ENCODE data around the gene PTPRD.

The PTPRD gene

DNA sequence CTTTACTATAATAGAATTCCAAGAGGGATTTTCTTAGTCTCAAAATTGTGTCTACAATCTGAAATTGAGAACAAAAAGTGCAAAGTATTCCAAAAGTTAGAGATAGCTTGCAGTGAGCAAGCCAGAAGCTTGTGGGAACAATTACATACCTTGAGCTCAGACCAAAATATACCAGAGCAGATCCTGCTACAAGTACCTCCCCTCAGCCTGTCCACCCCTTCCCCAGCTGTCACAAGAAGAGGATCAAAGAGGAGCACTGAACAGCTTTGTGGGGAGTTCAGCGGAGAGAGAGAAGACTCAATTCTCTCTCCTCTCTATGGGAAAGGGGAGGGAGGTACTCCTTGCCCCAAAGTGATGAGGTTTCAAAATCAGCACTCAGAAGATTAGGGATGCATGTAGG, 1944.1 kb downstream of the PTPRD start:
- TF ChIP-seq, protein P1, sequence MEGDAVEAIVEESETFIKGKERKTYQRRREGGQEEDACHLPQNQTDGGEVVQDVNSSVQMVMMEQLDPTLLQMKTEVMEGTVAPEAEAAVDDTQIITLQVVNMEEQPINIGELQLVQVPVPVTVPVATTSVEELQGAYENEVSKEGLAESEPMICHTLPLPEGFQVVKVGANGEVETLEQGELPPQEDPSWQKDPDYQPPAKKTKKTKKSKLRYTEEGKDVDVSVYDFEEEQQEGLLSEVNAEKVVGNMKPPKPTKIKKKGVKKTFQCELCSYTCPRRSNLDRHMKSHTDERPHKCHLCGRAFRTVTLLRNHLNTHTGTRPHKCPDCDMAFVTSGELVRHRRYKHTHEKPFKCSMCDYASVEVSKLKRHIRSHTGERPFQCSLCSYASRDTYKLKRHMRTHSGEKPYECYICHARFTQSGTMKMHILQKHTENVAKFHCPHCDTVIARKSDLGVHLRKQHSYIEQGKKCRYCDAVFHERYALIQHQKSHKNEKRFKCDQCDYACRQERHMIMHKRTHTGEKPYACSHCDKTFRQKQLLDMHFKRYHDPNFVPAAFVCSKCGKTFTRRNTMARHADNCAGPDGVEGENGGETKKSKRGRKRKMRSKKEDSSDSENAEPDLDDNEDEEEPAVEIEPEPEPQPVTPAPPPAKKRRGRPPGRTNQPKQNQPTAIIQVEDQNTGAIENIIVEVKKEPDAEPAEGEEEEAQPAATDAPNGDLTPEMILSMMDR (IDR thresholded peaks at IDR 0.05; ENCODE audit: insufficient read depth, low read length, poor library complexity, severe bottlenecking) = no peak
- no peak for TF ChIP-seq EZH2phosphoT487 (conservative IDR thresholded peaks at IDR 0.05; ENCODE audit: low read length)
- Histone ChIP-seq H3K9me3 (ENCODE audit: insufficient read depth, low read length) (no peaks in the 10 kb centered on the region), H3K79me2 (ENCODE audit: insufficient read depth, low read length) (no peaks in the 10 kb centered on the region), H3K27me3 (ENCODE audit: low read length) (no peaks in the 10 kb centered on the region), H3K36me3 (ENCODE audit: low read length) (no peaks in the 10 kb centered on the region), H3F3A (ENCODE audit: insufficient read depth) (no peaks in the 10 kb centered on the region), H3K27ac (ENCODE audit: low read depth, low read length) (no peak overlapping the region), H2AFZ (ENCODE audit: low read depth, low read length, severe bottlenecking) (no peak overlapping the region), H3K4me2 (ENCODE audit: low read depth, low read length, poor library complexity, severe bottlenecking) (no peak overlapping the region), H3K9me2 (replicated peaks; ENCODE audit: insufficient read depth, low read length) (no peaks in the 10 kb centered on the region), H4K20me1 (ENCODE audit: low read depth, low read length) (no peaks in the 10 kb centered on the region), H3K9ac (ENCODE audit: low read length) (no peak overlapping the region), H3K4me3 (ENCODE audit: insufficient read depth, low read length, poor library complexity, severe bottlenecking) (no peak overlapping the region)

DNA sequence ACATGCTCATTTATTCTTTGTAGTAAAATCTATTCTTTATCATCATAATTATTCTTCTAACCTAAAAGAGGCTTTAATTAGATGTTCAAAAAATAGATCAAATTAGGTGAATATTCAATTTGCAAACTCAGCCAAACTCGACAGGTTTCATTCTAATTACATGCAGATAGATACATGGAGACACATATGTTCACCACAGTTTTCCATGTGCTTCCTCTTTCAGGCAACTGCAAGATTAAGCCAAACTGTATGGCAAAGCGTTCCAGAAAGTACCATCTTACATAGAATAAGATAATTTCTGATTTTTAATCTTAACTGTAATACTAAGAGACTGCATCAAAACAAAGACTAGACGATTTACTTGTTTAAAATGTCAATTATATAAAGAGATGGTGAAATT, 1944.6 kb downstream of the PTPRD start:
- H3K4me3 ChIP-seq (ENCODE audit: insufficient read depth, low read length, poor library complexity, severe bottlenecking) = no peak overlapping the region

DNA sequence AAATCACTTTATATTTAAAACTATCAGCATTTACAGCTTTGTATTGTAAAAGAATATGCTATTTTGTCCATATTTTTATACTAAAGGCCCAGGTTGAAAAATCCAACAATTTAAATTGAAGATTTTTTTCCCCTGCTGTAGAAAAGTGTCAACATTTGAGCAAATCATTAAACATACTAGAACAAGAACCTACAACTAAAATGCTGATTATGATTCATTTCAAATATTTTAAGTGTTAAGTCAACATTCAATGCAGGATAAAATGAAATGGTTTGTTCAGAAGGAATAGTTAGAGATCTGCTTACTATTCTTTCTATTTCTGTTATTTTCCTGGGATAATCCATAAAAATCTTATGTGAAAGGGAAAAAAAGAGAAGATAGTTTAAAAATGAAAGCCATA, 1946.7 kb downstream of the PTPRD start:
- H2AFZ ChIP-seq (ENCODE audit: low read depth, low read length, severe bottlenecking) = no peak overlapping the region
- no peak overlapping the region for H3K9ac ChIP-seq (ENCODE audit: low read length)
- H3K27me3 ChIP-seq (ENCODE audit: low read length) = no peaks in the 10 kb centered on the region
- H3K9me3 ChIP-seq (ENCODE audit: insufficient read depth, low read length) = no peaks in the 10 kb centered on the region
- no peak overlapping the region for H3K4me2 ChIP-seq (ENCODE audit: low read depth, low read length, poor library complexity, severe bottlenecking)
- H4K20me1 ChIP-seq (ENCODE audit: low read depth, low read length) = no peaks in the 10 kb centered on the region; the same call in 1 of the 2 replicates
- no peaks in the 10 kb centered on the region for H3K36me3 ChIP-seq (ENCODE audit: low read length)
- no peak overlapping the region for H3K4me3 ChIP-seq (ENCODE audit: insufficient read depth, low read length, poor library complexity, severe bottlenecking)
- H3F3A ChIP-seq (ENCODE audit: insufficient read depth) = no peaks in the 10 kb centered on the region
- no peak for TF ChIP-seq EZH2phosphoT487 (conservative IDR thresholded peaks at IDR 0.05; ENCODE audit: low read length)
- TF ChIP-seq, protein P1 (IDR thresholded peaks at IDR 0.05; ENCODE audit: insufficient read depth, low read length, poor library complexity, severe bottlenecking) = no peak
- H3K9me2 ChIP-seq (replicated peaks; ENCODE audit: insufficient read depth, low read length) = no peaks in the 10 kb centered on the region
- no peak overlapping the region for H3K27ac ChIP-seq (ENCODE audit: low read depth, low read length)
- H3K79me2 ChIP-seq (ENCODE audit: insufficient read depth, low read length) = no peaks in the 10 kb centered on the region

More for the DNA sequence above, 1944.6 kb downstream of the PTPRD start:
- Histone ChIP-seq H3K27me3 (ENCODE audit: low read length) (no peaks in the 10 kb centered on the region), H3K9me3 (ENCODE audit: insufficient read depth, low read length) (no peaks in the 10 kb centered on the region), H3F3A (ENCODE audit: insufficient read depth) (no peaks in the 10 kb centered on the region), H3K79me2 (ENCODE audit: insufficient read depth, low read length) (no peaks in the 10 kb centered on the region), H4K20me1 (ENCODE audit: low read depth, low read length) (no peaks in the 10 kb centered on the region), H3K9ac (ENCODE audit: low read length) (no peak overlapping the region), H3K36me3 (ENCODE audit: low read length) (no peaks in the 10 kb centered on the region), H3K4me2 (ENCODE audit: low read depth, low read length, poor library complexity, severe bottlenecking) (no peak overlapping the region), H2AFZ (ENCODE audit: low read depth, low read length, severe bottlenecking) (no peak overlapping the region), H3K9me2 (replicated peaks; ENCODE audit: insufficient read depth, low read length) (no peaks in the 10 kb centered on the region), H3K27ac (ENCODE audit: low read depth, low read length) (no peak overlapping the region)
- TF ChIP-seq, protein P1 (IDR thresholded peaks at IDR 0.05; ENCODE audit: insufficient read depth, low read length, poor library complexity, severe bottlenecking) = no peak
- no peak for TF ChIP-seq EZH2phosphoT487 (conservative IDR thresholded peaks at IDR 0.05; ENCODE audit: low read length)
